ENCODE data around the gene SLC39A8.

SLC39A8 gene

DNA sequence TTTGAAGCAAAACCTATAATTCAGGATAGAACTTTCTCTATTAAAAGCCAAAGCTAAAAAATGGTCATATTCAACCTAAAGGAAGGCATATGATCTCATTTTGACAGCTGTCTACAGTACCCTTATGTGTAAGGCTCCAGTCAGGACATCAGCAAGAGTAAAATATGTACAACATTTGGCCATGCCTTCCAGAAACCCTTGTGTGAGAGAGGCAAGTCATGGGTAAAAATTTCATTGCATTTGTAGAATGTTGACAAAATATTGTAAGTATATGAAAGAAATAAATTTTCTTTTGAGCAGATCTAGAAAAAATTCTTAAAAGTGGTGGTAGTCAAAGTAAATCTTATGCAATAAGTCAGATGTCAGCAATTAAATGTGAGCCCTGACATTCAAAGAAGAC, 132.3 kb downstream of the SLC39A8 start:
- Histone ChIP-seq H3K4me3 (replicated peaks; ENCODE audit: insufficient read depth, low read length) (no peak overlapping the region), H3K27ac (replicated peaks) (no peak overlapping the region), H3K27me3 (ENCODE audit: insufficient read depth, poor library complexity, severe bottlenecking) (no peaks in the 10 kb centered on the region)
- no peak for DNase-seq (ENCODE audit: low read depth in 1 of 2, low spot score in 1 of 2)
- no peak for TF ChIP-seq SPI1 (IDR thresholded peaks at IDR 0.05; ENCODE audit: borderline replicate concordance, low read depth)
- TF ChIP-seq POLR2AphosphoS5 (IDR thresholded peaks at IDR 0.05; ENCODE audit: low read depth): no peak
- TF ChIP-seq GABPA (IDR thresholded peaks at IDR 0.05; ENCODE audit: low read depth): no peak
- TF ChIP-seq, protein P1, sequence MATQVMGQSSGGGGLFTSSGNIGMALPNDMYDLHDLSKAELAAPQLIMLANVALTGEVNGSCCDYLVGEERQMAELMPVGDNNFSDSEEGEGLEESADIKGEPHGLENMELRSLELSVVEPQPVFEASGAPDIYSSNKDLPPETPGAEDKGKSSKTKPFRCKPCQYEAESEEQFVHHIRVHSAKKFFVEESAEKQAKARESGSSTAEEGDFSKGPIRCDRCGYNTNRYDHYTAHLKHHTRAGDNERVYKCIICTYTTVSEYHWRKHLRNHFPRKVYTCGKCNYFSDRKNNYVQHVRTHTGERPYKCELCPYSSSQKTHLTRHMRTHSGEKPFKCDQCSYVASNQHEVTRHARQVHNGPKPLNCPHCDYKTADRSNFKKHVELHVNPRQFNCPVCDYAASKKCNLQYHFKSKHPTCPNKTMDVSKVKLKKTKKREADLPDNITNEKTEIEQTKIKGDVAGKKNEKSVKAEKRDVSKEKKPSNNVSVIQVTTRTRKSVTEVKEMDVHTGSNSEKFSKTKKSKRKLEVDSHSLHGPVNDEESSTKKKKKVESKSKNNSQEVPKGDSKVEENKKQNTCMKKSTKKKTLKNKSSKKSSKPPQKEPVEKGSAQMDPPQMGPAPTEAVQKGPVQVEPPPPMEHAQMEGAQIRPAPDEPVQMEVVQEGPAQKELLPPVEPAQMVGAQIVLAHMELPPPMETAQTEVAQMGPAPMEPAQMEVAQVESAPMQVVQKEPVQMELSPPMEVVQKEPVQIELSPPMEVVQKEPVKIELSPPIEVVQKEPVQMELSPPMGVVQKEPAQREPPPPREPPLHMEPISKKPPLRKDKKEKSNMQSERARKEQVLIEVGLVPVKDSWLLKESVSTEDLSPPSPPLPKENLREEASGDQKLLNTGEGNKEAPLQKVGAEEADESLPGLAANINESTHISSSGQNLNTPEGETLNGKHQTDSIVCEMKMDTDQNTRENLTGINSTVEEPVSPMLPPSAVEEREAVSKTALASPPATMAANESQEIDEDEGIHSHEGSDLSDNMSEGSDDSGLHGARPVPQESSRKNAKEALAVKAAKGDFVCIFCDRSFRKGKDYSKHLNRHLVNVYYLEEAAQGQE (IDR thresholded peaks at IDR 0.05; ENCODE audit: insufficient replicate concordance, low read depth): no peak
- TF ChIP-seq, protein P2, sequence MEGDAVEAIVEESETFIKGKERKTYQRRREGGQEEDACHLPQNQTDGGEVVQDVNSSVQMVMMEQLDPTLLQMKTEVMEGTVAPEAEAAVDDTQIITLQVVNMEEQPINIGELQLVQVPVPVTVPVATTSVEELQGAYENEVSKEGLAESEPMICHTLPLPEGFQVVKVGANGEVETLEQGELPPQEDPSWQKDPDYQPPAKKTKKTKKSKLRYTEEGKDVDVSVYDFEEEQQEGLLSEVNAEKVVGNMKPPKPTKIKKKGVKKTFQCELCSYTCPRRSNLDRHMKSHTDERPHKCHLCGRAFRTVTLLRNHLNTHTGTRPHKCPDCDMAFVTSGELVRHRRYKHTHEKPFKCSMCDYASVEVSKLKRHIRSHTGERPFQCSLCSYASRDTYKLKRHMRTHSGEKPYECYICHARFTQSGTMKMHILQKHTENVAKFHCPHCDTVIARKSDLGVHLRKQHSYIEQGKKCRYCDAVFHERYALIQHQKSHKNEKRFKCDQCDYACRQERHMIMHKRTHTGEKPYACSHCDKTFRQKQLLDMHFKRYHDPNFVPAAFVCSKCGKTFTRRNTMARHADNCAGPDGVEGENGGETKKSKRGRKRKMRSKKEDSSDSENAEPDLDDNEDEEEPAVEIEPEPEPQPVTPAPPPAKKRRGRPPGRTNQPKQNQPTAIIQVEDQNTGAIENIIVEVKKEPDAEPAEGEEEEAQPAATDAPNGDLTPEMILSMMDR (IDR thresholded peaks at IDR 0.05; ENCODE audit: insufficient read depth, low read length): no peak

Data from HL-60 (cell line).